Tibial nerve (tissue), 4 donors: ENCODE results near the gene SPTBN5. TPM values are rescaled to one million over a fixed set of nuclear protein-coding genes. Genes with fewer than 3 reads are reported as not detected.

Experiments
- DNase-seq, 2 donors: peaks; one replicate each; pipeline ENCODE4 v3.0.0-alpha.2; 2019; ENCODE audit warnings: low spot score in 2 of 2
- H3K27ac ChIP-seq, 4 donors: fragments of 200-600 bp; sonication (generic) in 3 of 4; one replicate each; pipeline ENCODE4 v1.5.1; 2017 to 2019; ENCODE audit warnings: mild to moderate bottlenecking in 1 of 4
- H3K27me3 ChIP-seq, 2 donors: fragments of 200-600 bp; sonication (generic) in 1 of 2; one replicate each; pipeline versions ENCODE4 v1.5.1 to v1.6.0; 2017 to 2019
- H3K36me3 ChIP-seq, 3 donors: fragments of 200-600 bp; sonication (generic); one replicate each; pipeline ENCODE4 v1.5.1; 2018 to 2019
- H3K4me1 ChIP-seq, 4 donors: fragments of 200-600 bp; sonication (generic) in 3 of 4; one replicate each; pipeline ENCODE4 v1.5.1; 2017 to 2019
- H3K4me3 ChIP-seq, 4 donors: fragments of 200-600 bp; sonication (generic) in 3 of 4; one replicate each; pipeline ENCODE4 v1.5.1; 2017 to 2019; ENCODE audit warnings: mild to moderate bottlenecking in 1 of 4, moderate library complexity in 1 of 4
- H3K9me3 ChIP-seq, 4 donors: fragments of 200-600 bp; sonication (generic) in 3 of 4; one replicate each; pipeline ENCODE4 v1.5.1; 2017 to 2019
- CTCF ChIP-seq, 5 experiments: fragments of 200-600 bp in 3 of 5; fragments of 450-650 bp in 2 of 5; sonication (generic) in 3 of 5; IDR thresholded peaks; one replicate each; pipeline ENCODE4 v1.5.1; 2016 to 2019; ENCODE audit warnings: antibody characterized with exemption in 5 of 5, mild to moderate bottlenecking in 3 of 5, moderate library complexity in 2 of 5
- EP300 ChIP-seq, 2 donors: sonication (generic); formaldehyde crosslinking; IDR thresholded peaks; one replicate each; pipeline ENCODE4 v1.6.1; 2017; ENCODE audit warnings: antibody characterized with exemption in 2 of 2, mild to moderate bottlenecking in 1 of 2
- POLR2A ChIP-seq, 2 donors: fragments of 450-650 bp; IDR thresholded peaks; one replicate each; pipeline ENCODE4 v1.6.1; 2017; ENCODE audit warnings: antibody characterized with exemption in 2 of 2, mild to moderate bottlenecking in 2 of 2, moderate library complexity in 2 of 2
- WGBS, 2 donors: methylation state at CpG; one replicate each; pipeline ENCODE4 v1.1.5; 2018; 5-methylcytosine and 5-hydroxymethylcytosine counted together
- total RNA-seq, 4 donors: library from RNA; depleted of rRNA; stranded (reverse); fragments of >200 nt; gene quantifications; one replicate each; pipeline ENCODE4 v1.1.0, GENCODE V29; 2016

The SPTBN5 gene
- total RNA-seq, 4 donors from 2014 or later = 16.5 to 34.5 (median 19.9) TPM

- Histone ChIP-seq H3K9me3 (no peaks in the 10 kb centered on the region), H3K4me1 (peaks cover 0 to 48% (median 21%) of the 10 kb centered on the region in 4 donors), H3K36me3 (peaks cover 0 to 23% (median 3%) of the 10 kb centered on the region in 3 donors), H3K27ac (peak overlapping the region in 2 of 4 donors; percentile 5 to 58), H3K27me3 (no peaks in the 10 kb centered on the region), H3K4me3 (no peak overlapping the region)
- no peak for DNase-seq
- TF ChIP-seq POLR2A (IDR thresholded peaks at IDR 0.05) (no peak), EP300 (IDR thresholded peaks at IDR 0.05) (no peak), CTCF (IDR thresholded peaks at IDR 0.05) (no peak)
- WGBS, 2 donors = 90 to 93% methylated on average over 3 of the region's 3 CpGs
Observed at GRCh38 chr15:41913256-41913655, 19.4 kb upstream of the SPTBN5 start.

- Histone ChIP-seq H3K4me1 (peaks cover 0 to 37% (median 9%) of the 10 kb centered on the region in 4 donors), H3K27ac (peak overlapping the region in 2 of 4 donors; percentile 36 to 58), H3K4me3 (no peak overlapping the region), H3K36me3 (peaks cover 2 to 37% (median 3%) of the 10 kb centered on the region in 3 donors), H3K9me3 (no peaks in the 10 kb centered on the region), H3K27me3 (no peaks in the 10 kb centered on the region)
- DNase-seq = no peak
- TF ChIP-seq EP300 (IDR thresholded peaks at IDR 0.05) (no peak), POLR2A (IDR thresholded peaks at IDR 0.05) (no peak), CTCF (IDR thresholded peaks at IDR 0.05) (no peak)
- WGBS, 2 donors = 91 to 92% methylated on average over 14 of the region's 14 CpGs
Observed at GRCh38 chr15:41911691-41912345, 18.0 kb upstream of the SPTBN5 start.

GRCh38 chr15:41908736-41909461, 15.0 kb upstream of the SPTBN5 start:
- DNase-seq = no peak
- no peaks in the 10 kb centered on the region for H3K9me3 ChIP-seq
- TF ChIP-seq CTCF (IDR thresholded peaks at IDR 0.05) (no peak), POLR2A (IDR thresholded peaks at IDR 0.05) (no peak), EP300 (IDR thresholded peaks at IDR 0.05) (no peak)
- 82 to 97% methylated on average over 12 of the region's 17 CpGs for WGBS, 2 donors
- peak overlapping the region in 1 of 4 donors; percentile 20 for H3K27ac ChIP-seq
- peaks cover 0 to 33% (median under 1%) of the 10 kb centered on the region in 4 donors for H3K4me1 ChIP-seq
- H3K4me3 ChIP-seq = no peak overlapping the region
- H3K27me3 ChIP-seq = no peaks in the 10 kb centered on the region
- peaks cover 3 to 49% (median 5%) of the 10 kb centered on the region in 3 donors for H3K36me3 ChIP-seq

- Histone ChIP-seq H3K27ac (peak overlapping the region in 1 of 4 donors; percentile 54), H3K4me1 (peaks cover 0 to 30% (median 0%) of the 10 kb centered on the region in 4 donors), H3K4me3 (no peak overlapping the region), H3K9me3 (no peaks in the 10 kb centered on the region), H3K36me3 (peaks cover 3 to 49% (median 5%) of the 10 kb centered on the region in 3 donors), H3K27me3 (no peaks in the 10 kb centered on the region)
- DNase-seq = no peak
- WGBS, 2 donors = 59 to 91% methylated on average over 3 of the region's 3 CpGs
- TF ChIP-seq EP300 (IDR thresholded peaks at IDR 0.05) = peak in 1 of 2 donors; percentile 31
- no peak for TF ChIP-seq POLR2A (IDR thresholded peaks at IDR 0.05)
Observed at GRCh38 chr15:41907141-41907540, 13.3 kb upstream of the SPTBN5 start.

- peak overlapping the region in 1 of 4 donors; percentile 54 for H3K27ac ChIP-seq
- H3K4me1 ChIP-seq = peaks cover 0 to 30% (median 0%) of the 10 kb centered on the region in 4 donors
- H3K36me3 ChIP-seq = peaks cover 3 to 54% (median 5%) of the 10 kb centered on the region in 3 donors
- TF ChIP-seq EP300 (IDR thresholded peaks at IDR 0.05) = no peak
- no peak for TF ChIP-seq CTCF (IDR thresholded peaks at IDR 0.05)
- TF ChIP-seq POLR2A (IDR thresholded peaks at IDR 0.05) = no peak
- H3K9me3 ChIP-seq = no peaks in the 10 kb centered on the region
- no peak overlapping the region for H3K4me3 ChIP-seq
- no peak for DNase-seq
- WGBS, 2 donors = 96 to 100% methylated on average over 5 of the region's 5 CpGs
- no peaks in the 10 kb centered on the region for H3K27me3 ChIP-seq
Observed at GRCh38 chr15:41906608-41907007, 12.8 kb upstream of the SPTBN5 start.
